Measurements from ENCODE around the gene EYA3. TPM values are rescaled to one million over a fixed set of nuclear protein-coding genes. Genes with fewer than 3 reads are reported as not detected.

EYA3 gene
- total and polyA plus RNA-seq, 10 of the 15 experiments (the other 5 are each of a cell fraction or from before 2014, with no cell fraction given): 13.0 to 46.6 (median 23.4) TPM

DNA sequence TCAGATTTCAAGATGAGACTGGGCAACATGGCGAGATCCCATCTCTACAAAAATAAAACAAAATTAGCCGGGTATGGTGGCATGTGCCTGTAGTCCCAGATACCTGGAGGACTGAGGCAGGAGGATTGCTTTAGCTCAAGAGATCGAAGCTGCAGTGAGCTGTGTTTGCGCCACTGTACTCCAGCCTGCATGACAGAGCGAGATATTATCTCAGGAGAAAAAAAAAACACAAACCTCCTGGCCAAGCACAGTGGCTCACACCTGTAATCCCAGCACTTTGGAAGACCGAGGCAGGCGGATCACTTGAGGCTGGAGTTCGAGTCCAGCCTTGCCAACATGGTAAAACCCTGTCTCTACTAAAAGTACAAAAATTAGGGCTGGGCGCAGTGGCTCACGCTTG lies 85.8 kb downstream of the EYA3 start:
- 98% methylated on average over 10 of the region's 10 CpGs for WGBS (ENCODE audit: insufficient coverage, insufficient replicate concordance, low lambda C conversion rate, missing lambda C conversion rate)
- DNase-seq (ENCODE audit: low read depth, low spot score) (no peak), ATAC-seq (no peak), FAIRE-seq (no peak)
- no peak overlapping the region for H3K4me3 ChIP-seq
- no peaks in the 10 kb centered on the region for H4K20me1 ChIP-seq (ENCODE audit: control insufficient read depth, insufficient read depth)
- no peaks in the 10 kb centered on the region for H3K9me3 ChIP-seq (replicated peaks; ENCODE audit: control insufficient read depth, insufficient read depth, low read length)
- in situ Hi-C loops (cut with MboI) (no loop called here), intact Hi-C loops (cut with micrococcal nuclease; ENCODE audit: unreplicated experiment) (no loop called here)
- no peaks in the 10 kb centered on the region for H3K27me3 ChIP-seq (replicated peaks in 1 of 2; ENCODE audit: control insufficient read depth in 2 of 2, insufficient read depth in 2 of 2, low read length in 1 of 2)
- ChIA-PET CTCF (no interaction called here), POLR2A (interaction anchor here (0.6 kb wide), 1 partner anchor 631 kb away, joined by 4 read pairs; no protein-coding TSS in a partner anchor), RAD21 (ENCODE audit: unreplicated experiment) (interaction anchor here (1.2 kb wide), 1 partner anchor 85 kb away, joined by 3 read pairs; no protein-coding TSS in a partner anchor), SMC1A (ENCODE audit: uncharacterized antibody, unreplicated experiment) (interaction anchor here (1.4 to 1.5 kb wide), 2 partner anchors 27 to 211 kb away, joined by 4 to 6 read pairs; no protein-coding TSS in a partner anchor)
- TF ChIP-seq CREM (IDR thresholded peaks at IDR 0.05; ENCODE audit: low read depth) (no peak), SMC3 (IDR thresholded peaks at IDR 0.05; ENCODE audit: borderline replicate concordance, low read length) (no peak), HDAC6 (IDR thresholded peaks at IDR 0.05; ENCODE audit: unreplicated experiment) (no peak), POLR2AphosphoS5 (IDR thresholded peaks at IDR 0.05; ENCODE audit: low read length) (no peak), ZNF384 (IDR thresholded peaks at IDR 0.05; ENCODE audit: borderline replicate concordance, low read depth, low read length) (no peak), SIN3A (IDR thresholded peaks at IDR 0.05; ENCODE audit: low read depth, low read length) (no peak), EGR1 (IDR thresholded peaks at IDR 0.05; ENCODE audit: borderline replicate concordance in 1 of 2, low read depth in 2 of 2, low read length in 2 of 2) (no peak), ZNF687 (IDR thresholded peaks at IDR 0.05) (no peak), RCOR1 (conservative IDR thresholded peaks at IDR 0.05; ENCODE audit: low read depth, low read length) (no peak), MXI1 (IDR thresholded peaks at IDR 0.05; ENCODE audit: low read depth, low read length) (no peak), ESRRA (IDR thresholded peaks at IDR 0.05; ENCODE audit: low read length) (no peak), NBN (IDR thresholded peaks at IDR 0.05) (no peak)
- no peaks in the 10 kb centered on the region for H3K79me2 ChIP-seq (ENCODE audit: control insufficient read depth, insufficient read depth, low read length)
- no peaks in the 10 kb centered on the region for H3K4me1 ChIP-seq (ENCODE audit: control insufficient read depth, insufficient read depth, low read length)
- no TSS peak for BruUV-seq (replicated peaks)
- H3K9ac ChIP-seq (ENCODE audit: control insufficient read depth, insufficient read depth, low read length): no peak overlapping the region
- H2AFZ ChIP-seq (ENCODE audit: control insufficient read depth, low read depth, low read length): no peak overlapping the region
- H3K27ac ChIP-seq (ENCODE audit: control insufficient read depth, insufficient read depth): no peak overlapping the region
- H3K4me2 ChIP-seq (ENCODE audit: control insufficient read depth, insufficient read depth): no peak overlapping the region
- H3K36me3 ChIP-seq (ENCODE audit: control insufficient read depth in 2 of 2, insufficient read depth in 2 of 2, low read length in 1 of 2): peaks cover 4 to 20% of the 10 kb centered on the region in 2 experiments
